GM12873 (cell line): ENCODE data around the gene CCDC183.

Source experiments
- CTCF ChIP-seq: IDR thresholded peaks from 2 replicates; pipeline ENCODE4 v1.5.1; 2012; ENCODE audit warnings: low read depth, mild to moderate bottlenecking, moderate library complexity, low read length, control low read depth; ENCODE audit not compliant: insufficient read depth; ENCODE audit errors: missing control alignments

CCDC183 gene

DNA sequence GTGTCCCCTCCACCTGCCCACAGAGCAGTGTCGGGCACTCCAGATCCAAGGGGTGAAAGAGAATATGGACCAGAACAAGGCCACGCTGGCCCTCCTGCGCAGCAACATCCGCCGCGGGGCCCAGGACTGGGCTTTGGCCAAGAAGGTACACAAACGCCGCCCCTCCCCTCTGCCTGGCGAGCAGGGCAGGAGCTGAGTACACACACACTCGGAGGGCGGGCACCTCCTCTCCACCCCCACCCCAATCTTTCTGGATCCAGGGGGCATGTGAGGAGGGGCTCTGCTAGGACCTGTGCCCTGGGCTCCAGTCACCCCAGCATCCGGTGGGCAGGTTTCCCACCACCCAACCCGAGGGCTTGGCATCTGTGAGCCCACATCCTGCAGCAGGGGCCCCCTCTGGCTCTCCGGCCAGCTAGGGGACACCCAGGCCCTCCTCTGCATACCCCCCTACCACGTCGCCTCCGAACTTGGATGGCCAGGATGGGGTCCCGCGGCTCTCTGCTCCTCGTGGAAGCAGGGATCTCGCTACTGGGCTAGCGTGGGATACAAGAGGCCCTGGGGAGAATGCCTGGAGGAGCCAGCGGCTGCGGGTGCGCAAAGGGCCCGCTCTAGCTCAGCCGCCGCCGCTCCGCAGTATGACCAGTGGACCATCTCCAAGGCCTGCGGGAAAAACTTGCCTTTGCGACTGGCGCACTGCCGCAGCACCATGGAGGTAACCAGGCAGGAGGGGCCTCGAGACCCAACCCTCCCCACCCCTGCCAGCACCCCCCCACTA lies 3.1 kb downstream of the CCDC183 start:
- no peak for TF ChIP-seq CTCF

DNA sequence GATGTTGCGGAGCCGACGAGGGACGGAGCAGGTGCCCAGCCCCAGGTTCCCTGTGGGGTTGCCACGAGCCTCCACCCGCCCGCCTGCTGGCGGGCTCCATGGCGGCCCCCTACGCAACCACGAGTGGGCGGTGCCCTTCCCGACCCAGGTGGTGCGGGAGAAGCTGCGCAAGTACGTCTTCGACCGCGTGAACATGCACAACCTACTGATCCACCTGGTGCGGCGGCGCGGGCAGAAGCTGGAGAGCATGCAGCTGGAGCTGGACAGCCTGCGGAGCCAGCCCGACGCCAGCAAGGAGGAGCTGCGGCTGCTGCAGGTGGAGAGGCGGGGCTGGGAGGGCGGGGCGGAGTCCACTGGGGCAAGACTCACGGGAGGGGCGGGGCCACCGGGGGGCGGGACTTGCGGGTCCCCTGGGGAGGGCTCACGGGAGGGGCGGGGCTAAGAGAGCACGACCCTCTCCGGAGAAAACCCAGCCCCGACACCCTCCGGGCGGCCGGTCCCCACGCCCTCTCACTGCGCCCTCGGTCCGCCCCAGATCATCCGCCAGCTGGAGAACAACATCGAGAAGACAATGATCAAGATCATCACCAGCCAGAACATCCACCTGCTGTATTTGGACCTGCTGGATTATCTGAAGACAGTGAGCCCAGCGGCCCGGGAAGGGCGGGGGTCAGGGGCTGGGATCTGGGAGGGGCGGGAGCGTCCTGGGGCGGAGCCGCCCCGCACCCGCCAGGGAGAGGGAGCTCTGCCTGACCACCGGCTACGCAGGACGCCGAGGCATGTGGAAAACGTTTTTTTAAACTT lies 3.9 kb downstream of the CCDC183 start:
- TF ChIP-seq CTCF = no peak

DNA sequence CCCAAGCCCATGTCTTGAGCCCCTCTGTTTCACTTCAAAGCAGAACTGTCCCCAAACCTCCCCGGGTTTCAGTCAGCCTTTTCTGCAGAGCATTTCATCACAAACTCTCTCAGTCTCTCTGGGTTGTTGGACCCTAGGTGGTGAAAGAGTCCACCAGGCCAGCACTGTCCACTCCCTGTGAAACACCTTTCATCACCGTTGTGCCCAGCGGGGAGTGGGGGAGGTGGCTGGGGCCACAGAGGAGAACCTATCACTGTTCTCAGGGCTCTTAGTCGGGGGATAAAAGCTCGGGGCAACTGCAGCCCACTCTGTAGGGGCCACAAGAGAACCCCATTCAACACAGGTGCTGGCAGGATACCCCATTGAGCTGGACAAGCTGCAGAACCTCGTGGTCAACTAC lies 6.2 kb downstream of the CCDC183 start:
- TF ChIP-seq CTCF = no peak

GRCh38 chr9:136803551-136804508 lies 7.7 kb downstream of the CCDC183 start:
- TF ChIP-seq CTCF = no peak

GRCh38 chr9:136804509-136805206 lies 8.5 kb downstream of the CCDC183 start:
- no peak for TF ChIP-seq CTCF

DNA sequence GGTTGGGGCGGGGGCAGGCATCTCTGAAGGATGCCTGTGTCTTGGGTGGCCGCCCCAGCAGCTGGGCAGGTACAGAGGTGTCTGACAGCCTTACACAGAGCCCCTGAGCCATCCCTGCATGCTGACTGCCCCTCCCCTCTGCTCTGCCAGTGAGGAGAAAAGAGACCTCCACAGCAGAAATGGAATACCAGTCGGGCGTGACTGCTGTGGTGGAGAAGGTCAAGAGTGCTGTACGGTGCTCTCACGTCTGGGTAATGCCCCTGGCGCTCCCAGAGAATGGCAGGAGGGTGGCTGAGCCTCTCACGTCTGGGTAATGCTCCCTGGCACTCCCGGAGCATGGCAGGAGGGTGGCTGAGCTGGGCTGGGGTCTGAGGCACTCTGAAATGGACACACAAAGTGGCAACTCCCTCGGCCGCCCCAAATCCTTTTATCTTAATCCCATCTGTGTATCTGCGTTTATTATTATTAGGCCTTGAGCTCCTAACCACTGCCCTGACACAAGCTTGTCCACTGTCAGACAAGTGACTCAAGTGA lies 9.1 kb downstream of the CCDC183 start:
- TF ChIP-seq CTCF = no peak
